ENCODE results near the gene MCF2L.
"Not testable (repeated sequence)": the region's sequence is repeated elsewhere in the genome, so short reads cannot be mapped to it uniquely, and the experiment has no call there.

MCF2L gene

DNA sequence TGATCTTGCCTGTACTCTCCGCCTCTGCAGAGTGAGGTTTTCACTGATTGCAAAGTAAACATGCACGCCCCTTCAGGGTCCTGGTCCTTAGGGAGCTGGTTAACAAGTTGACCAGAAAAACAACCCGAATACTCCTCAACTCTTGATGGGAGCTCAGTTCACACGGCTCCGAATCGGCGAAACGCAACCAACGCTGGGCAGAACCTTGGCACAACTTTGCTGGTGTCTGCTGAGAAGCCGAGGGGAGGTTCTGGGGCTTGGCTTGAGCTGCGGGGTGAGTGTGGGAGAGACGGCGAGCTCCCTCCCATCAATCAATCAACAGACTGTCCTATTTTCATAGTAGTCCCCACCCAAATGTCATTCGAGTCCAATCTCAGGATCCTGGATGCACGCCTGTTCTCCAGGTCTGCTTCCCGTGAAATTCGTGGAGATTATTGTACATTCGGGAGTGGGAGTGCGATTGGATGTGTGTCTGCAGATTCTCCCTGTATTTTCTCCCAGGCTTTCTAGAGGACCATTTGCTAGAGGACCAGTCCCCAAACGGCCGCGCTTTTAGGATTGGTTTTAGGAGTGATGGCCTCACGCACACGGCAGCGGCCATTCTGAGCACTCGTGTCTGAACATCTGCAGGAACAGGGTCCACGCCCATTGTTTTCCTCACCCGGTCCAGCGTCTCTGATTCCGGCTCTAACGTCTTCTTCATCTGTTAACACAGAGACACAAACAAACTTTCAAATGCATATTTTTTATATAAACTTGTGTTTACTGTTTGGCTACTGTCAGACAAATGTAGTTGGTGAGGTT lies 85.0 kb downstream of the MCF2L start:
- no peak for DNase-seq

DNA sequence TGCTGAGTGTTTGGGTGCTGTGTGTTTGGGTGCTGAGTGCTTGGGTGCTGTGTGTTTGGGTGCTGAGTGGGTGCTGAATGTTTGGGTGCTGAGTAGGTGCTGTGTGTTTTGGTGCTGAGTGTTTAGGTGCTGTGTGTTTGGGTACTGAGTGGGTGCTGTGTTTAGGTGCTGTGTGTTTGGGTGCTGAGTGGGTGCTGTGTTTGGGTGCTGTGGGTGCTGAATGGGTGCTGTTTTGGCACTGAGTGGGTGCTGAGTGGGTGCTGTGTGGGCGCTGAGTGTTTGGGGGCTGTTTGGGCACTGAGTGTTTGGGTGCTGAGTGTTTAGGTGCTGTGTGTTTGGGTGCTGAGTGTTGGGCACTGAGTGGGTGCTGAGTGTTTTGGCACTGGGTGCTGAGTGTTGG lies 88.1 kb downstream of the MCF2L start:
- DNase-seq, result no peak

DNA sequence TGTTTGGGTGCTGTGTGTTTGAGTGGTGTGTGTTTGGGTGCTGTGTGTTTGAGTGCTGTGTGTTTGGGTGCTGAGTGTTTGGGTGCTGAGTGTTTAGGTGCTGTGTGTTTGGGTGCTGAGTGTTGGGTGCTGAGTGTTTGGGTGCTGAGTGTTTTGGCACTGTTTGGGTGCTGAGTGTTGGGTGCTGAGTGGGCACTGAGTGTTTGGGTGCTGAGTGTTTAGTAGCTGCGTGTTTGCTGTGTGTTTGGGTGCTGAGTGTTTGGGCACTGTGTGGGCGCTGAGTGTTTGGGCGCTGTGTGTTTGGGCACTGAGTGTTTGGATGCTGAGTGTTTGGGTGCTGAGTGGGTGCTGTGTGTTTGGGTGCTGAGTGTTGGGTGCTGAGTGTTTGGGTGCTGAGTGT lies 88.5 kb downstream of the MCF2L start:
- DNase-seq, result not testable (repeated sequence)

DNA sequence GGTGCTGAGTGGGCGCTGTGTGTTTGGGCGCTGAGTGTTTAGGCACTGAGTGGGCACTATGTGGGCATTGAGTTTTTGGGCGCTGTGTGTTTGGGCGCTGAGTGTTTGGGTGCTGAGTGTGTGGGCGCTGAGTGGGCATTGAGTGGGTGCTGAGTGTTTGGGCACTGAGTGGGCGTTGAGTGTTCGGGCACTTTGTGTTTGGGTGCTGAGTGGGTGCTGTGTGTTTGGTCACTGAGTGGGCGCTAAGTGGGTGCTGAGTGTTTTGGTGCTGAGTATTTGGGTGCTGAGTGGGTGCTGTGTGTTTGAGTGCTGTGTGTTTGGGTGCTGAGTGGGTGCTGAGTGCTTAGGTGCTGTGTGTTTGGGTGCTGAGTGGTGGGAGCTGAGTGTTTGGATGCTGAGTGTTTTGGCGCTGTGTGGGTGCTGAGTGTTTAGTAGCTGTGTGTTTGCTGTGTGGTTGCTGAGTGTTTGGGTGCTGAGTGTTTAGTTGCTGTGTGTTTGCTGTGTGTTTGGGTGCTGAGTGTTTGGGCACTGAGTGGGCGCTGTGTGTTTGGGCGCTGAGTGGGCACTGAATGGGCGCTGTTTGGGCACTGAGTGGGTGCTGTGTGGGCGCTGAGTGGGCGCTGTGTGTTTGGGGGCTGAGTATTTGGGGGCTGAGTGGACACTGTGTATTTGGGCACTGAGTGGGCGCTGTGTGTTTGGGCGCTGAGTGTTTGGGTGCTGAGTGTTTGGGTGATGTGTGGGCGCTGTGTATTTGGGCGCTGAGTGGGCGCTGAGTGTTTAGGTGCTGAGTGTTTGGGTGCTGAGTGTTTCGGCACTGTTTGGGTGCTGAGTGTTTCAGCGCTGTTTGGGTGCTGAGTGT lies 89.3 kb downstream of the MCF2L start:
- DNase-seq, result no peak

DNA sequence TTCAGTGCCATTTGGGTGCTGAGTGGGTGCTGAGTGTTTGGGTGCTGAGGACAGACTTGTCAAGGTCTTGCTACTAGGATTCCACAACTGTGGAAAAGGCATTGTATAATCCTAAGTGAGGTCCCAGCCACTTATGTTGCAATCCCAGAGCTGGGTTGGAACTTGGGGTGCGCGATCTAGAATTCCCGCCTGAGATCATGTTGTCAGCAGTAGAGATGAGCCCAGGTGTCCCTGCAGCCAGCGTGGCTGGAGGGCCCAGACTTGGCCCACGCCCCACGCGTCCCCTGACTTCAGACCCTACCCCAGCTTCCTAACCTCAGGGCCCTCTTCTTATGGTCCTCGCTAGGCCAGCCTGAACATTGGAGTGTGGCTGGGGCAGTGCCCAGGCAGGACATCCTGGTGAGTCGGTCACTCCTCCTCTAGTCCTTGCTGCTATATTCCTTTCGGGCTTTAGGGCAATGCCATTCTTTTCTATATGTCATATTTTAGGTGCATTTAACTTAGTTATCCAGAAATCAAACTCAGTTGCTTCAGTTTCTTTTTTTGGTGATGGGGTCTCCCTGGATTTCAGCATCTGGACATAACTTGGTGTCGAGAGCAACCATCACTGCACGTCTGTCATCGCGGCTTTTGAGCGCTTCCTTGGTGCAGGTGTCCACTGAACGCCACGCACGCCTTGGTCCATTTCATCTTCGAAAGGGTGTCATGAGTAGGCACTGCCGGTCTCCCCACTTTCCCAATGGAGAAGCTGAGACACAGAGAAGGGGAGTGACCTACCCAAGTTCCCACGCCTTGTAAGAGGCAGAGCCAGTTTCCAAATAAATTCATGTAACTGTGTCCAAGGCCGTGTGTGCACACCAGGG lies 90.2 kb downstream of the MCF2L start:
- DNase-seq, result no peak

DNA sequence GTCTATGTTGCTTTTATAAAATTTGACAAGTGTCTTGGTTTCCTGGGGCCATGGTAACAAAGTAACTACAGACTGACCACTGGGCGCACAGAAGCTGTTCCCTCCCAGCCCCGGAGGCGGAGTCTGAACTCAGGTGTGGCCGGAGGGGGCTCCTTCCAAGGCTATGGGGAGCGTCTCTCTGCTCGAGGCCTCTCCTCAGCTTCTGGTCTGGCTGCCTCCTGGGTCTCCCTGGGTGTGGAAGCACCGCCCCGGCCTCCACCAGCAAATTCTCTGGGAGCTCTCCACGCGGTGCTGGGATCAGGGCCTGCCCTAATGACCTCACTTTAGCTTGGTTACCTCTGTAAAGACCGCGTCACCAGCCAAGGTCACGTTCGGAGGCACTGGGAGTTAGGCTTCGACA lies 90.9 kb downstream of the MCF2L start:
- DNase-seq, result no peak

DNA sequence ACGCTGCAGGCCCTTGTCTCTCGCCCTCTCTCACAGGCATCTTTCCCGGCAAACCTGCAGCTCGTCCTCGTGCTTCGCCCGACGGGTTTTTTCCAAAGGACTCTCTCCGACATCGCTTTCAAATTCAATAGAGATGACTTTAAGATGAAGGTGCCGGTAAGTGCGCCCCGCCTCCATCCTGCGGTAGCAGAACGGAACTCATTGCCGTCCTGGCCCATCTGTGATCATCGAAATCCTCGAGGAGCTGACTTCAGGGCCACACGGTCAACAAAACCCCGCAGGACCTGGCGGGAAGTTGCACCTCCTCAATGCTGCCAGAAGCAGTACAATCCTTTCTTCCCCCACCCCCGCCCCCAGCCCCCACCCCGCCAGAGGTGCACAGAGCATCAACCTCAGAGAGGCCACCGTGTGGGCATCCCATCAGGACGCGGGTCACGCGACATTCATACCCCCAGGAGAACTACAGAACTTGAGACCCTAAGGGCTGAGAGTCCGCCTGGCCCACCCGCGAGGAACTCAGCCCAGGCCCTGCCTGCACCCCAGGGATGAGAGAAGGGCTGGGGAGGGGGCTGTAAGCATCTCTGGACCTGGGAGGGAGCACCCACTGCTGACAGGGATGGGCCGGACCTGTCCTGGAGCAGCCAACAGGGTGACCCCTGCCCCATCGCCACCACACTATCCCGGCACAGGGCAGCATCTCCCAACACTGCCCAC lies 91.7 kb downstream of the MCF2L start:
- DNase-seq, result no peak

DNA sequence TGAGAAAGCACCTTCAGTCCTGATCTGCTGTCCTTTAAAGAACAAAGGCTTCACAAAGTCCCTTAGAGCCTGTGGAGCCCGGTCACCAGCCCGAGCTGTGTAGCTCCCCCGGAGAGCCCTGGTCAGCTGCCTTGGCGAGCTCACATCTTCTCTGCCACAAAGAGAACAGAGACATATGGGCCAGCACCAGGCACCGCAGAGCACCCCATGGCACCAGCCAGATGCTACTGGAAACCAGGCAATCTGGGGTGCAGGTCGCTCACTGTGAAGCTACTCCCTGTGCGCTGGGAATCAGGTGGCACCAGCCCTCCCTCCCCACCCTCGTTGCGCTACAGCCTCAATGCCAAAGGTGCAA lies 92.2 kb downstream of the MCF2L start:
- DNase-seq, result no peak

DNA sequence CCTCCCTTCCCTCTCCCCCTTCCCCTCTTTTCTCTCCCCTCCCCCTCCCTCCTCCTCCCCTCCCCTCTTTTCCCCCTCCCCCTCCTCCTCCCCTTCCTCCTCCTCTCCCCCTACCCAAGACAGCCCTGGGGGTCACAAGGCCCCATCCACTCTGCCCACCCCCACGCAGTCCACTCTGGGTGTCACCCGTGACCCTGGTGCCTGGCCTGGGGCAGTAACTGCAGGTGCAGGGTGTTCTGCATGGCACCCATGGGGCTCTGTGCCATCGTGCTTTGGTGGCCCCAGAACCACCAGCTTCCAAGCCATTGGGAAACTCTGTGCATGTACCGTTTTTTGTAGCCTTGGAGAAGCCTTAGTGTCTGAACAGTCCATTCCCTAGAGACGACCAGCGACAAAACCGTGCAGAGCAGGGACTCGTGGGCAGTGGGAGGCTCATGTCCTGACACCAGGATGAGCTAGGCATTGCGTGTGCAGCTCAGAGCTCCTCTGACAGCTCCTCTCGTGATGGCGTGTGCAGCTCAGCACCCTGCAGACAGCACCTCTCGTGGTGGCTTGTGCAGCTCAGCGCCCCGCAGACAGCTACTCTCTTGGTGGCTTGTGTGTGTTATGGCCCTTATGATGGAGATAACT lies 92.9 kb downstream of the MCF2L start:
- DNase-seq, result no peak

DNA sequence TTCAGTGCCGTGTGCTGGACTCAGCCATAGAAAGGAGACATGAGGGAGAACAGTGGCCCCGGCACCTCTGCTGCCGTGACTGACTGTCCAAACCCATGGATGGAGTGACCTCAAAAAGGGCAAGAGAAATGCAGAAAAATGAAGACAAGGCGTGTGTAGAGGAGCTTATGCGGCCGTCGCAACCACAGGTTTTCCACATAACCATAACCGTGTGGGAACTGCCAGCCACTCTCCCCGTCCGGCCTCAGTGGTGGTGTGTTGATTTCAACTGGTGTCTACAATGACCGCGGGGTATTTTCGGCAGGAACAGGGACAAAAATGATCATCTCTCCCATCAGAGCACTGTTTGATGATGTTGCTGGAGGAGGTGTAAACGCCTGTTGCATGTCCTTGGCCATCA lies 93.7 kb downstream of the MCF2L start:
- DNase-seq, result no peak

DNA sequence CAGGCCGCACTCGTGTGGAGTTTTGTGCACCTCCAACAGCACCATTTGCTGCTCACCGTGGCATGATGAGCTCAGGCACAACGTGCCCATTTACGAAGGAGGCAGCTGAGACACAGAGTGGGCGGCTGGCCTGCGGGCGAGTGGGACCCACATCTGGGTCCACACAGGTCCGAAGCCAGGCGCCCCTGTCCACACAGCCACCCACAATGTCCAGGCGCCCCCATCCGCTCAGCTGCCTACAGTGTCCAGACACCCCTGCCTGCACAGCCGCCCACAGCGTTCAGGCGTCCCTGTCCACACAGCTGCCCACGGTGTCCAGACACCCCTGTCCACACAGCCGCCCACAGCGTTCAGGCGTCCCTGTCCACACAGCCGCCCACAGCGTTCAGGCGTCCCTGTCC lies 94.1 kb downstream of the MCF2L start:
- DNase-seq, result no peak

DNA sequence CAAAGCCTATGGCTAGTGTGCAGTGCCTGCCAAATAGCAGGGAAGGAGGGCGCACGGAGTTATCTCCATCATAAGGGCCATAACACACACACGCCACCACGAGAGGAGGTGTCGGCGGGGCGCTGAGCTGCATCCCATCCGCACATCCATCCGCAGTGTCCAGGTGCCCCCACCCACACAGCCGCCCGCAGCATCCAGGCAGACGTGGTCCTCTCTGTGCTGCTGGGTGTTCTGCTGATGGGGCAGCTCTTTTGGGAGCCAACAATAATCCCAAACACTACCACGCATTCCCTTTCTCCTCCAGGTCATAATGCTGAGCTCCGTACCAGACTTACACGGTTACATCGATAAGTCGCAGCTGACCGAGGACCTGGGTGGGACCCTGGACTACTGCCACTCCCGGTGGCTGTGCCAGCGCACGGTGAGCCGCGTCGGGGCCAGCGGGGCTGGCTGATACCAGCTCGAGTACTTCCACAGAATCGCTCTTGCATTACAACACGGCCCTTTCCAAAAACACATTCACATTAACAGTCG lies 95.1 kb downstream of the MCF2L start:
- no peak for DNase-seq

DNA sequence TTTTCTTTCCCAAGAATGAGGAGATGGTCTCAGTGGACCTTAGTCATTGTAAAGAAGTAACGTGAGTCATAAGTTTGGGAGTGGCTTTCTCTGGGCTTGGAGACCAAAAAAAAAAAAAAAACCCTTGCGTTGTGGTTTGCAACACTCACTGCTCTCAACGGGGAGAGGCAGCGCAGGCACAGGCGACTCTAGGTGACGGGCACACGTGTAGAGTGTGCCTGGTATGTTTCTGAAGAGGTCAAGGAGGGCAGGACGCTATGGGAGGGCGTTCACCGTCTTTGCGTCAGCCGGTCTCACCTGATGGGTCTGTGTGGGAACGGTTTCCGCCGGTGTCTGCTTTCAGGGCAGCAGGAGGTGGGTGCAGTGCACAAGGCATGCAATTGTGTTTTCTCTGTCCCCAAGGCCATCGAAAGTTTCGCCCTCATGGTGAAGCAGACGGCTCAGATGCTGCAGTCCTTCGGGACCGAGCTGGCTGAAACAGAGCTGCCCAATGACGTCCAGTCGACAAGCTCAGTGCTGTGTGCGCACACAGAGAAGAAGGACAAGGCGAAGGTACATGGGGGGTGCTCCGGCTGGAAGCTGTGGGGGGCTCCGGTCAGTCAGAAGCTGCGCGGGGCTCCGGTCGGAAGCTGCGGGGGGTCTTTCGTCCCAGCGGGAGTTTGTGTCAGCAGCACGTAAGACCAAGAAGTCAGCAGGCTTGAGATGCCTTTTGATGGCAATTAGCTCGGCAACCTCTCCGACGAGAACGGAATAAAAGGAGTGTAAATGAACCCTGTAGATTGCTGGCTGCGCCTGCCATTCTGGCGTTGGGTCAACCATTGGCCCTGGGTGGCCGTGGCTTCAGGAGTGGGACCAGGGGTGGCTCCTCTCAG lies 95.8 kb downstream of the MCF2L start:
- no peak for DNase-seq

DNA sequence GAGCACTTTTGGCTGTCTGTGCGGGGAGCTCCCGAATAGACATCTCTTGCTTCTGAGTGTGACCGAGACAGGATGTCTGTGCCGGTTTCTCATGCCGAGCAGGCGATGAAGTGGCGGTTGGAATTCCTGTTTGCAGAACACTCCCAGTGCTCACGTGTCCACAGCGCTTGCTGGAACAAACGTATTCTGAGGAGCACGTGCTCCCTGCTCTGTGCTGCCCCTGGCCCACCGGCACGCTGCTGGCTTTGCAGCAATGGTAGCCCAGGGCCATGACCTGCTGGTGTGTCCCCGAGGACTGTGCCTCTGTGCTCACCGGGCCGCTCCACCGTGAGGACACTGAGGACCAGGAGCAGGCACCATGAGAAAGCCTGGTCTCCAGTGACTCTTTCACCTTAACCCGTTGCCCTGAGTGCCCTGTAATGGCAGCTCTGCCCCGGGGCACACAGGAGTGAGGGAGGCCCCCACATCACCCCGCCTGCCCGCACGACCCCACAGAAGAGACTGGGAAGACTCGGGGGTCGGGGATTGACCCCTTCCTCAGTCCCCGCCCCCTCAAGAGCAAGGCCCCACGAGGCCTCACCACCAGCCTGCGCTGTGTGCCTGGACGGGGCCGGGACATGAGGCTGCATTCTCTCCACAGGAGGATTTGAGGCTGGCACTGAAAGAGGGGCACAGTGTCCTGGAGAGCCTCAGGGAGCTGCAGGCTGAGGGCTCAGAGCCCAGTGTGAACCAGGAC lies 96.6 kb downstream of the MCF2L start:
- DNase-seq, result no peak

DNA sequence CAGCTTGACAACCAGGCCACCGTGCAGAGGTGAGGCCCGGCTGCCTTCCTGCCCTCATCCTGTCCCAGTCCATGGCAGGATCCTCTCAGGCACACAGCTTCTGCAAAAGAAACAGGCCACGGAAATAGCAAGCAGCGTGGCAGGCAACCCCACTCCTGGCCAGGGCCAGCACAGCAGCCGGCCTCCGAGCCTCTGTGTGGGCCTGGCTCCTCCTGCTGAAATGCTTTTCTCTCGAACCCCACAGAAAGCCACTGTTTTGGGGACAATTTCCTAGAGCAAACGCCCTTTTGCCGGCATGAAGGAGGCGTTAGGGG lies 97.1 kb downstream of the MCF2L start:
- no peak for DNase-seq

DNA sequence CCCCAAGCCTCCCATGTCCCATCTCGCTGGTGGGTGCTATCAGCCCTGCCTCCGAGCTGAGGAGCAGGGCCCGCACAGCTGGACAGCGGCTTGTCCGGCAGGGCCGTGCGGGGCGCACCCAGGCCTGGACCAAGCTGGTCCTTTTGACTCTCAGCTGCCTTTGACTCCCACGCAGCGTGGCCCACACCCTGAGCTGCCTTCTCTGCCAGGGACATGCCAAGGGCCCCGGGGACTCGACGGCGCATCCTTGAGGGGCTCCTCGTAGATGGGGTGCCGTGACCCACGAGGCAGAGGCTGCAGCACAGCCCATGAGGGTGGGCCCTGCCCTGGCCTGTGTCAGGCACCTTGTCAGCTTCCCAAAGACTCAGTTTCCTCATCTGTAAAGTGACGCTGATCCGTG lies 97.7 kb downstream of the MCF2L start:
- no peak for DNase-seq

DNA sequence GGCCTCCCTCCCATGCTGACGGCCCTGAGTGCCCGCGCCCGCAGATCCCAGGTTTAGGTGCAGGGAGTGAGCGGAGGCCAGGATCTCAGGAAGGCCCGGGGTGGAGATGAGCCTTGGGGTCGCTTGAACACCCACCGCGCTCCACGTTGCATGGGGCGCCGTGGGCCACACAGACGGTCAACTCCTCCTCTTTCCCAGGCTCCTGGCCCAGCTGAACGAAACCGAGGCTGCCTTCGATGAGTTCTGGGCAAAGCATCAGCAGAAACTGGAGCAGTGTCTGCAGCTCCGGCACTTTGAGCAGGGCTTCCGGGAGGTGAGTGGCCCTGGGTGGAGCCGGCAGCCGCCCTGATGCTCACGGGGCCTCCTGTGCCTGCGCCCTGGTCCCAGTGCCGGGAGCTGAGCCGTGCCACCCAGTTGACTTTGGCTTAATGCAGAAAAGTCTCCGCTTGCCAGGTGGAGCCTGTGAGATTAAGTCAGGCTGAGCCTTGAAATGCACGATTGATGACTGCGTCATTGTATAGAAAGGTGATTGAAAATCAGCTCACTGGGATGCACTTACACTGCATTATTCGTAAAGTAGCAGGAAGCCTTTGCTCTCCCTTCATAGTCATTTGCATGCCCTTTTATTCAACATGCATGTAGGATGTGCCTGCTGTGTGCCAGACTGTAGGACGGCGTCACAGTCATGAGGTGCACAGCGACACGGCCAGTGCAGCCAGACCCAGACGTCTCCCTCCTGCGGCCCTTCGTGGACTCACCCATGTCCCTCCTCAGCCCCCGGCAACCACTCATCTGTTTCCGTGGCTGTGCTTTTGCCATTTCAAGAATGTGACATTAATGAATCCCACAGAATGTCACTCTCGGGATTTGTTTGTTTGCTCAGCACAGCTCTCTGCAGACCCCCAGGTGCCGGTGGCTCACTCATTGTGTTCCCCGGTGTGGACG lies 101.1 kb downstream of the MCF2L start:
- DNase-seq, result no peak

DNA sequence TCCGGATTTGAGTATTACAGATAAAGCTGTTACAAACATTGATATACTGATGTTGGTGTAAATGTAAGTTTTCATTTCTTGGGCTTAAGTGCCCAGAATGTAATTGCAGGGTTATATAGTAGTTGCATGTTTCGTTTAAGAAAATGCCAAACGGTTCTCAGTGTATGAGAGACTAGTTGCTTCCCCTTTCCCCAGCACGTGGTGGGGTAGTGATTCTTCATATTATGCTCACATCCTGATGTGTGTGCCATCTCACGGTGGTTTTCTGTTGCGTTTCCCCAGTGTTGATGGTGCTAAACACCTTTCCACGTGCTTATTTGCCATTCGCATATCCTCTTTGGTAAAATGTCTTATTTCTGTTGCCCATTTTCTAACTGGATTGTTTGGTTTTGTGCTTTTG lies 101.8 kb downstream of the MCF2L start:
- no peak for DNase-seq

DNA sequence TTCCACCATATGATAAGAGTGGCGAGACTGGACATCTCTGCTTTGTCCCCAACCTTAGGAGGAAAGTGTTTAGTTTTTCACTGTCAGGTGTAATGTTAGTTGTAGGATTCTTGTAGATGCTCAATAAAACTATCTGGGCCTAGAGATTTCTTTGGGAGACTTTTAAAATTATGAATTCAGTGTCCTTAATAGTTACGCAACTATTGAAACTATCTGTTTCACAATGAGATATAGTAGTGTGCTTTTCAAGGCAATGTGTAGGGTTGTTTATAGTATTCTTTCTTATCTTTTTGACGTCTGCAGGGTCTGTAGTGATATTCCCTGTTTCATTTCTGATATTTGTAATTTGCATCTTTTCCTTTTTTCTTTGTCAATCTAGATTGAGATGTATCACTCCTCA lies 103.4 kb downstream of the MCF2L start:
- no peak for DNase-seq
